HCT116 (cell line): ENCODE data around the gene ENHO. TPM values are rescaled to one million over a fixed set of nuclear protein-coding genes. Genes with fewer than 3 reads are reported as not detected.

Source experiments
- ATAC-seq: fragments of 200-7000 bp; cut with Tn5 transposase; 2 replicates; pipeline ENCODE4 v1.9.1; 2020; ENCODE audit warnings: mild to moderate bottlenecking, moderate library complexity
- BruUV-seq: library from RNA; stranded (reverse); fragments of 400-500 nt; replicated peaks from 2 replicates; lab custom pipeline; 2021; lab: Mats Ljungman, UMichigan
- CTCF ChIA-PET: fragments of 300-600 bp; sonication (Branson Sonifier 250); formaldehyde crosslinking; loops from one replicate; lab custom pipeline; 2021; ENCODE audit warnings: antibody characterized with exemption; lab: Charles Lee
- POLR2A ChIA-PET: fragments of 300-600, 350-600 bp; sonication (Branson Sonifier 250); formaldehyde crosslinking; loops from one replicate; lab custom pipeline; 2021; ENCODE audit warnings: antibody characterized with exemption; lab: Charles Lee
- RAD21 ChIA-PET, 2 experiments: fragments of 300-600 bp; sonication (Branson Sonifier 250); formaldehyde crosslinking; loops; one replicate each; lab custom pipeline; 2023; ENCODE audit warnings: low total read pairs in 2 of 2; ENCODE audit not compliant: uncharacterized antibody in 2 of 2, unreplicated experiment in 2 of 2, low non-redundant PET in 1 of 2; lab: Charles Lee
- DNase-seq: peaks from one replicate; pipeline ENCODE4 v3.0.0-alpha.2; 2010; ENCODE audit warnings: low read depth, low spot score
- H2AFZ ChIP-seq: fragments of 200-600 bp; shearing (Covaris generic), sonication (generic); 2 replicates; pipeline ENCODE4 v1.6.1; 2017; ENCODE audit warnings: low read depth, mixed run types, mixed read lengths, antibody characterized with exemption, low read length; ENCODE audit not compliant: poor library complexity, severe bottlenecking
- H3K27ac ChIP-seq: 2 replicates; pipeline ENCODE4 v1.5.1; 2012; ENCODE audit warnings: low read depth, low read length
- H3K27me3 ChIP-seq: fragments of 200-600 bp; sonication (generic); 2 replicates; pipeline ENCODE4 v1.6.1; 2016; ENCODE audit warnings: mixed run types, low read length, mixed read lengths; ENCODE audit not compliant: insufficient read depth
- H3K36me3 ChIP-seq, 2 experiments: fragments of 200-500 bp in 1 of 2; fragments of 200-600 bp in 1 of 2; sonication (Bioruptor generic) in 1 of 2; sonication (generic) in 1 of 2; 2 replicates each; pipeline versions ENCODE4 v1.5.1 to v1.6.1; 2014 to 2016; ENCODE audit warnings: low read length in 2 of 2, inconsistent platforms in 1 of 2, mixed read lengths in 1 of 2, mixed run types in 1 of 2; ENCODE audit not compliant: insufficient read depth in 2 of 2, control insufficient read depth in 1 of 2
- H3K4me1 ChIP-seq, 2 experiments: fragments of 200-600 bp in 1 of 2; sonication (generic) in 1 of 2; 2 replicates each; pipeline versions ENCODE4 v1.5.1 to v1.6.1; 2012 to 2017; ENCODE audit warnings: low read length in 2 of 2, inconsistent platforms in 1 of 2, mild to moderate bottlenecking in 1 of 2, mixed read lengths in 1 of 2, mixed run types in 1 of 2, moderate library complexity in 1 of 2; ENCODE audit not compliant: insufficient read depth in 2 of 2, control insufficient read depth in 1 of 2
- H3K4me2 ChIP-seq: fragments of 200-600 bp; sonication (generic); 2 replicates; pipeline ENCODE4 v1.6.1; 2017; ENCODE audit warnings: mixed run types, low read length, mixed read lengths
- H3K4me3 ChIP-seq, 2 experiments: fragments of 200-600 bp in 1 of 2; sonication (generic) in 1 of 2; replicated peaks in 1 of 2; 2 replicates each; pipeline ENCODE4 v1.5.1; 2011 to 2016; ENCODE audit warnings: low read length in 2 of 2, control low read depth in 1 of 2, low read depth in 1 of 2, mild to moderate bottlenecking in 1 of 2, mixed read lengths in 1 of 2, mixed run types in 1 of 2
- H3K79me2 ChIP-seq: fragments of 200-600 bp; sonication (generic); 2 replicates; pipeline ENCODE4 v1.6.1; 2017; ENCODE audit warnings: mild to moderate bottlenecking, mixed run types, low read length, moderate library complexity, mixed read lengths; ENCODE audit not compliant: insufficient read depth
- H3K9ac ChIP-seq: fragments of 200-600 bp; sonication (generic); 2 replicates; pipeline ENCODE4 v1.6.1; 2016; ENCODE audit warnings: low read length, mixed read lengths
- H3K9me2 ChIP-seq: fragments of 200-600 bp; sonication (generic), shearing (Covaris generic); 2 replicates; pipeline ENCODE4 v1.6.1; 2017; ENCODE audit warnings: mixed run types, mild to moderate bottlenecking, moderate library complexity; ENCODE audit not compliant: insufficient read depth
- H3K9me3 ChIP-seq, 2 experiments: fragments of 200-500 bp in 1 of 2; fragments of 200-600 bp in 1 of 2; sonication (Bioruptor generic) in 1 of 2; sonication (generic) in 1 of 2; 2 replicates each; pipeline ENCODE4 v1.6.1; 2014 to 2017; ENCODE audit warnings: low read length in 2 of 2, mixed read lengths in 2 of 2, inconsistent platforms in 1 of 2, low read depth in 1 of 2, mild to moderate bottlenecking in 1 of 2, mixed run types in 1 of 2, moderate library complexity in 1 of 2; ENCODE audit not compliant: control insufficient read depth in 1 of 2, insufficient read depth in 1 of 2
- H4K20me1 ChIP-seq: fragments of 200-600 bp; sonication (generic), shearing (Covaris generic); 2 replicates; pipeline ENCODE4 v1.6.1; 2017; ENCODE audit warnings: mixed run types, mild to moderate bottlenecking, moderate library complexity; ENCODE audit not compliant: insufficient read depth
- ATF3 ChIP-seq: IDR thresholded peaks from 2 replicates; pipeline ENCODE4 v1.6.1; 2012
- CBX3 ChIP-seq: IDR thresholded peaks from 2 replicates; pipeline ENCODE4 v1.6.1; 2012; ENCODE audit warnings: low read depth
- EGR1 ChIP-seq: IDR thresholded peaks from 2 replicates; pipeline ENCODE4 v1.6.1; 2012; ENCODE audit warnings: low read depth
- ELF1 ChIP-seq: IDR thresholded peaks from 2 replicates; pipeline ENCODE4 v1.6.1; 2012; ENCODE audit warnings: low read depth, borderline replicate concordance
- FOSL1 ChIP-seq: IDR thresholded peaks from 2 replicates; pipeline ENCODE4 v1.6.1; 2012; ENCODE audit warnings: low read depth
- JUND ChIP-seq: IDR thresholded peaks from 2 replicates; pipeline ENCODE4 v1.6.1; 2012
- MAX ChIP-seq: IDR thresholded peaks from 2 replicates; pipeline ENCODE4 v1.6.1; 2012
- POLR2A ChIP-seq: IDR thresholded peaks from 2 replicates; pipeline ENCODE4 v1.7.0; 2011; ENCODE audit warnings: borderline replicate concordance; ENCODE audit not compliant: insufficient read depth, insufficient read length; ENCODE audit errors: extremely low read depth
- POLR2AphosphoS5 ChIP-seq: IDR thresholded peaks from 2 replicates; pipeline ENCODE4 v1.6.1; 2011; ENCODE audit warnings: mild to moderate bottlenecking, low read depth, low read length, moderate library complexity
- RAD21 ChIP-seq: IDR thresholded peaks from 2 replicates; pipeline ENCODE4 v1.6.1; 2012; ENCODE audit warnings: low read depth, mild to moderate bottlenecking
- SIN3A ChIP-seq: IDR thresholded peaks from 2 replicates; pipeline ENCODE4 v1.6.1; 2012; ENCODE audit warnings: low read depth
- SP1 ChIP-seq: IDR thresholded peaks from 2 replicates; pipeline ENCODE4 v1.6.1; 2012; ENCODE audit warnings: low read depth
- SRF ChIP-seq: IDR thresholded peaks from 2 replicates; pipeline ENCODE4 v1.6.1; 2012; ENCODE audit warnings: low read depth
- TCF7L2 ChIP-seq: IDR thresholded peaks from 2 replicates; pipeline ENCODE4 v1.7.0; 2011; ENCODE audit warnings: borderline replicate concordance, inconsistent platforms; ENCODE audit not compliant: insufficient read depth, insufficient read length; ENCODE audit errors: extremely low read depth
- YY1 ChIP-seq: IDR thresholded peaks from 2 replicates; pipeline ENCODE4 v1.6.1; 2011; ENCODE audit warnings: low read length, low read depth, moderate library complexity, mild to moderate bottlenecking; ENCODE audit not compliant: insufficient replicate concordance; ENCODE audit errors: extremely low read depth
- ZFX ChIP-seq: fragments of 450-650 bp; IDR thresholded peaks from 2 replicates; pipeline ENCODE4 v1.6.1; 2017
- ZNF274 ChIP-seq: fragments of 200-500 bp; sonication (Bioruptor generic); IDR thresholded peaks from 2 replicates; pipeline ENCODE4 v1.6.1; 2014; ENCODE audit warnings: mild to moderate bottlenecking, low read depth, low read length, inconsistent platforms
- intact Hi-C: fragments of 100-400 bp; cut with micrococcal nuclease; formaldehyde crosslinking; loops from 2 replicates; pipeline ENCODE4 v1.10.0; 2022
- total RNA-seq: library from RNA; stranded (reverse); gene quantifications from one replicate; pipeline ENCODE4 v1.2.1, GENCODE V29; 2021; ENCODE audit not compliant: unreplicated experiment

The ENHO gene
- total RNA-seq, 1 experiment from 2014 or later, result 6.1 TPM

GRCh38 chr9:34508463-34508862 lies 14.3 kb downstream of the ENHO start:
- Histone ChIP-seq H2AFZ (no peak overlapping the region), H3K4me3 (no peak overlapping the region), H3K9me3 (no peaks in the 10 kb centered on the region), H3K36me3 (no peaks in the 10 kb centered on the region), H4K20me1 (no peaks in the 10 kb centered on the region), H3K27ac (no peak overlapping the region), H3K9me2 (no peaks in the 10 kb centered on the region), H3K9ac (no peak overlapping the region), H3K79me2 (no peaks in the 10 kb centered on the region), H3K4me2 (no peak overlapping the region), H3K4me1 (peaks cover under 1 to 3% of the 10 kb centered on the region in 2 experiments; a peak in 2 of 4 replicates), H3K27me3 (no peaks in the 10 kb centered on the region)
- TF ChIP-seq SP1 (no peak), RAD21 (no peak), SIN3A (no peak), ZFX (no peak), CBX3 (no peak), ZNF274 (no peak), SRF (no peak), ATF3 (no peak), JUND (no peak), FOSL1 (no peak), POLR2AphosphoS5 (no peak), POLR2A (no peak), MAX (no peak), ELF1 (no peak), YY1 (no peak), EGR1 (no peak), TCF7L2 (no peak)
- RAD21 ChIA-PET, result no interaction called here
- no TSS peak for BruUV-seq
- CTCF ChIA-PET, result no interaction called here
- ATAC-seq (no peak), DNase-seq (no peak)
- intact Hi-C loops, result no loop called here
- POLR2A ChIA-PET, result no interaction called here
